ENCODE data around the gene CLEC10A. TPM values are rescaled to one million over a fixed set of nuclear protein-coding genes. Genes with fewer than 3 reads are reported as not detected.
"Not testable (repeated sequence)": the region's sequence is repeated elsewhere in the genome, so short reads cannot be mapped to it uniquely, and the experiment has no call there.

The CLEC10A gene
- polyA plus RNA-seq (ENCODE audit: insufficient read length in 3 of 3) = 1 to 10 TPM in 1 of 3 donors, under 1 TPM in 2; 0.89 to 2.2 (median 0.92) TPM
- long read RNA-seq, donor 1, partial matches to known transcripts = 0 of 1 reads
- long read RNA-seq, donor 1, other reads (novel, unspliced or antisense) = 0 of 1 reads
- long read RNA-seq, donor 2, partial matches to known transcripts = 0 of 1 reads
- long read RNA-seq, donor 2, other reads (novel, unspliced or antisense) = 0 of 1 reads
- long read RNA-seq, donor 3 = 0 reads
- long read RNA-seq, donor 4 = 0 reads
- long read RNA-seq, donor 5 = 0 reads
- long read RNA-seq, donor 6 = 0 reads
- long read RNA-seq, donor 7 = 0 reads
- long read RNA-seq, donor 8 = 0 reads
- long read RNA-seq, donor 9, partial matches to known transcripts = 0 of 1 reads
- long read RNA-seq, donor 9, other reads (novel, unspliced or antisense) = 0 of 1 reads
- long read RNA-seq, donor 10 = 0 reads
- long read RNA-seq, donor 11 = 0 reads
- long read RNA-seq, donor 12, partial matches to known transcripts = 0 of 2 reads
- long read RNA-seq, donor 12, other reads (novel, unspliced or antisense) = 0 of 2 reads
- long read RNA-seq, donor 13 = 0 reads
- long read RNA-seq, donor 14 = 0 reads
- long read RNA-seq, donor 15 = 0 reads
- long read RNA-seq, donor 16, partial matches to known transcripts = 0 of 2 reads
- long read RNA-seq, donor 16, other reads (novel, unspliced or antisense) = 0 of 2 reads

- no peak for DNase-seq (ENCODE audit: extremely low read depth in 1 of 11, low read depth in 9 of 11, low spot score in 4 of 11)
Measured at GRCh38 chr17:7079581-7080455, at the start of gene CLEC10A. CLEC10A (minus strand) TSS chr17:7080251; CDS start chr17:7078812, 1,439 bp downstream.

- no peak for DNase-seq (ENCODE audit: extremely low read depth in 1 of 11, low read depth in 9 of 11, low spot score in 4 of 11)
Measured at GRCh38 chr17:7129311-7129710, 49.3 kb upstream of the CLEC10A start.

GRCh38 chr17:7128160-7128559, 48.1 kb upstream of the CLEC10A start:
- no peak for DNase-seq (ENCODE audit: extremely low read depth in 1 of 11, low read depth in 9 of 11, low spot score in 4 of 11)

- DNase-seq (ENCODE audit: extremely low read depth in 1 of 11, low read depth in 9 of 11, low spot score in 4 of 11) = not testable (repeated sequence)
Measured at GRCh38 chr17:7127501-7127900, 47.5 kb upstream of the CLEC10A start.

- not testable (repeated sequence) for DNase-seq (ENCODE audit: extremely low read depth in 1 of 11, low read depth in 9 of 11, low spot score in 4 of 11)
Measured at GRCh38 chr17:7126386-7126785, 46.3 kb upstream of the CLEC10A start.

GRCh38 chr17:7124923-7125322, 44.9 kb upstream of the CLEC10A start:
- DNase-seq (ENCODE audit: extremely low read depth in 1 of 11, low read depth in 9 of 11, low spot score in 4 of 11) = no peak

GRCh38 chr17:7123844-7124243, 43.8 kb upstream of the CLEC10A start:
- no peak for DNase-seq (ENCODE audit: extremely low read depth in 1 of 11, low read depth in 9 of 11, low spot score in 4 of 11)

GRCh38 chr17:7122381-7122780, 42.3 kb upstream of the CLEC10A start:
- no peak for DNase-seq (ENCODE audit: extremely low read depth in 1 of 11, low read depth in 9 of 11, low spot score in 4 of 11)

GRCh38 chr17:7120635-7121034, 40.6 kb upstream of the CLEC10A start:
- not testable (repeated sequence) for DNase-seq (ENCODE audit: extremely low read depth in 1 of 11, low read depth in 9 of 11, low spot score in 4 of 11)

- DNase-seq (ENCODE audit: extremely low read depth in 1 of 11, low read depth in 9 of 11, low spot score in 4 of 11) = no peak
Measured at GRCh38 chr17:7120123-7120522, 40.1 kb upstream of the CLEC10A start.

GRCh38 chr17:7119314-7119713, 39.3 kb upstream of the CLEC10A start:
- no peak for DNase-seq (ENCODE audit: extremely low read depth in 1 of 11, low read depth in 9 of 11, low spot score in 4 of 11)

- no peak for DNase-seq (ENCODE audit: extremely low read depth in 1 of 11, low read depth in 9 of 11, low spot score in 4 of 11)
Measured at GRCh38 chr17:7114875-7115614, 35.0 kb upstream of the CLEC10A start.

- no peak for DNase-seq (ENCODE audit: extremely low read depth in 1 of 11, low read depth in 9 of 11, low spot score in 4 of 11)
Measured at GRCh38 chr17:7114241-7114874, 34.3 kb upstream of the CLEC10A start, which contains the start of gene ASGR2. ASGR2 (minus strand) TSS chr17:7114822; CDS start chr17:7114240, 582 bp downstream.

- no peak for DNase-seq (ENCODE audit: extremely low read depth in 1 of 11, low read depth in 9 of 11, low spot score in 4 of 11)
Measured at GRCh38 chr17:7113273-7114071, 33.4 kb upstream of the CLEC10A start.

- DNase-seq (ENCODE audit: extremely low read depth in 1 of 11, low read depth in 9 of 11, low spot score in 4 of 11) = no peak
Measured at GRCh38 chr17:7112510-7113108, 32.6 kb upstream of the CLEC10A start.

- DNase-seq (ENCODE audit: extremely low read depth in 1 of 11, low read depth in 9 of 11, low spot score in 4 of 11) = peak in 1 of 11 donors; percentile 19
Measured at GRCh38 chr17:7111784-7112509, 31.9 kb upstream of the CLEC10A start.
